GM12874 (cell line): ENCODE results near the gene AIFM1.
A peak's percentile ranks its signal among the peaks of the same experiment; 100 is the strongest.

Source experiments
- CTCF ChIP-seq: IDR thresholded peaks from 2 replicates; pipeline ENCODE4 v1.5.1; 2011; ENCODE audit warnings: low read depth, mild to moderate bottlenecking, control low read depth, low read length, moderate library complexity; ENCODE audit not compliant: insufficient read depth

AIFM1 gene

DNA sequence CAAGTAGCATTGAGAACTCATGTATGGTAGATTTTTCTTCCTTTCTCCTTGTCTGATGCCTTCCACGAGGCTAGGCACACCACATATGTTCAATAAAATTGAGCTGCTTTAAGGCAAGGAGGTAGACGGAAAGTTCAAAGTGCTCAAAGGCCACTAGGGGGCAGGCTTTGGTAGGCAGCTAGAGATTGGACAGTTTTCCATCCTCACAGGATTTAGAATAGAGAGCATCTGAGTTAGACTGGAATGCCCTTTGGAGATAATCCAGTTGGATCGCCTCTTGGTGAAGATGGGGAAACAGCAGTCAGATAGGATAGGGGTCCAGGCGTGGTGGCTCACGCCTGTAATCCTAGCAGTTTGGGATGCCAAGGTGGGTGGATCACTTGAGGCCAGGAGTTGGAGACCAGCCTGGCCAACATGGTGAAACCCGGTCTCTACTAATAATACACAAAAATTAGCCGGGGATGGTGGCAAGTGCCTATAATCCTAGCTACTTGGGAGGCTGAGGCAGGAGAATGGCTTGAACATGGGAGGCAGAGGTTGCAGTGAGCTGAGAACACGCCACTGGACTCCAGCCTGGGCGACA lies 85.7 kb downstream of the AIFM1 start:
- peak; percentile 58 for TF ChIP-seq CTCF
